ENCODE results near the gene ZBTB20. TPM values are rescaled to one million over a fixed set of nuclear protein-coding genes. Genes with fewer than 3 reads are reported as not detected.

Gene ZBTB20
- total and polyA plus RNA-seq, 4 donors = 0.88 to 83.2 (median 20.4) TPM

- Histone ChIP-seq H3K4me3 (ENCODE audit: low read depth in 1 of 3, low read length in 3 of 3) (no peak overlapping the region), H3K27me3 (ENCODE audit: control insufficient read depth in 4 of 4, insufficient read depth in 4 of 4, low read length in 3 of 4) (no peaks in the 10 kb centered on the region), H3K9ac (ENCODE audit: low read depth in 1 of 2, low read length in 2 of 2) (no peak overlapping the region), H3K27ac (ENCODE audit: low read depth in 1 of 2, low read length in 2 of 2) (no peak overlapping the region), H3K36me3 (ENCODE audit: control insufficient read depth in 4 of 4, insufficient read depth in 3 of 4, low read depth in 1 of 4, low read length in 3 of 4) (peaks cover 6 to 16% (median 8%) of the 10 kb centered on the region in 4 donors), H3K4me1 (ENCODE audit: control insufficient read depth in 4 of 4, insufficient read depth in 4 of 4, low read length in 3 of 4) (no peaks in the 10 kb centered on the region), H3K9me3 (ENCODE audit: control insufficient read depth in 4 of 4, low read length in 3 of 4) (peaks cover 0 to 4% (median 0%) of the 10 kb centered on the region in 4 donors)
- WGBS = 84% methylated on average over 4 of the region's 4 CpGs
- DNase-seq (ENCODE audit: low spot score) = no peak
- TF ChIP-seq HNF4A (conservative IDR thresholded peaks at IDR 0.05) = no peak
- no peak for TF ChIP-seq NR2F2 (IDR thresholded peaks at IDR 0.05)
- TF ChIP-seq FOXA1 (IDR thresholded peaks at IDR 0.05) = no peak
- no peak for TF ChIP-seq REST (IDR thresholded peaks at IDR 0.05)
- no peak for TF ChIP-seq GABPA (IDR thresholded peaks at IDR 0.05 in 1 of 2, conservative IDR thresholded peaks at IDR 0.05 in 1 of 2)
- TF ChIP-seq RAD21 (IDR thresholded peaks at IDR 0.05) = no peak
- no peak for TF ChIP-seq RXRA (IDR thresholded peaks at IDR 0.05)
- TF ChIP-seq CTCF (IDR thresholded peaks at IDR 0.05; ENCODE audit: low read depth, low read length, missing input control) = no peak
- TF ChIP-seq TAF1 (conservative IDR thresholded peaks at IDR 0.05) = no peak
Measured at GRCh38 chr3:114356066-114356465, 791.0 kb downstream of the ZBTB20 start.

- Histone ChIP-seq H3K9ac (ENCODE audit: low read depth in 1 of 2, low read length in 2 of 2) (no peak overlapping the region), H3K27me3 (ENCODE audit: control insufficient read depth in 4 of 4, insufficient read depth in 4 of 4, low read length in 3 of 4) (no peaks in the 10 kb centered on the region), H3K9me3 (ENCODE audit: control insufficient read depth in 4 of 4, low read length in 3 of 4) (peaks cover 0 to 4% (median 0%) of the 10 kb centered on the region in 4 donors), H3K36me3 (ENCODE audit: control insufficient read depth in 4 of 4, insufficient read depth in 3 of 4, low read depth in 1 of 4, low read length in 3 of 4) (peaks cover 6 to 19% (median 11%) of the 10 kb centered on the region in 4 donors), H3K4me1 (ENCODE audit: control insufficient read depth in 4 of 4, insufficient read depth in 4 of 4, low read length in 3 of 4) (no peaks in the 10 kb centered on the region), H3K27ac (ENCODE audit: low read depth in 1 of 2, low read length in 2 of 2) (no peak overlapping the region), H3K4me3 (ENCODE audit: low read depth in 1 of 3, low read length in 3 of 3) (no peak overlapping the region)
- no peak for DNase-seq (ENCODE audit: low spot score)
- TF ChIP-seq CTCF (IDR thresholded peaks at IDR 0.05; ENCODE audit: low read depth, low read length, missing input control) (no peak), YY1 (IDR thresholded peaks at IDR 0.05) (no peak), FOXA1 (IDR thresholded peaks at IDR 0.05) (no peak), MAX (IDR thresholded peaks at IDR 0.05) (no peak), TAF1 (conservative IDR thresholded peaks at IDR 0.05) (no peak), HNF4A (conservative IDR thresholded peaks at IDR 0.05) (no peak), HNF4G (IDR thresholded peaks at IDR 0.05) (no peak), RAD21 (IDR thresholded peaks at IDR 0.05) (no peak), ZBTB33 (IDR thresholded peaks at IDR 0.05) (no peak), FOXA2 (IDR thresholded peaks at IDR 0.05) (no peak), NR2F2 (IDR thresholded peaks at IDR 0.05) (no peak)
Measured at GRCh38 chr3:114355653-114356052, 791.4 kb downstream of the ZBTB20 start.

All from liver (tissue), 9 donors.